Kidney (tissue), 14 donors: ENCODE data around the gene OR51D1. TPM values are rescaled to one million over a fixed set of nuclear protein-coding genes. Genes with fewer than 3 reads are reported as not detected.

Experiments used
- DNase-seq, 5 donors: peaks; one replicate each; pipeline ENCODE4 v3.0.0-alpha.2; 2013 to 2020
- FAIRE-seq: peaks from 2 replicates; lab custom pipeline; 2012; peaks lifted over from hg19 to GRCh38; lab: Jason Lieb, UNC
- H3K27ac ChIP-seq, 2 donors: one replicate each; pipeline ENCODE4 v1.7.0; 2013; ENCODE audit warnings: low read depth in 2 of 2, low read length in 2 of 2, inconsistent platforms in 1 of 2
- H3K27me3 ChIP-seq: one replicate; pipeline ENCODE4 v1.7.1; 2013; ENCODE audit warnings: low read length, inconsistent platforms; ENCODE audit not compliant: control insufficient read depth, insufficient read depth
- H3K36me3 ChIP-seq, 3 donors: one replicate each; pipeline versions ENCODE4 v1.7.0 to v1.7.1; 2013; ENCODE audit warnings: low read length in 3 of 3, control low read depth in 1 of 3, inconsistent platforms in 1 of 3; ENCODE audit not compliant: insufficient read depth in 3 of 3, control insufficient read depth in 2 of 3
- H3K4me1 ChIP-seq, 3 donors: one replicate each; pipeline versions ENCODE4 v1.7.0 to v1.7.1; 2013; ENCODE audit warnings: low read length in 3 of 3, inconsistent platforms in 1 of 3, low read depth in 1 of 3; ENCODE audit not compliant: control insufficient read depth in 2 of 3, insufficient read depth in 2 of 3
- H3K4me3 ChIP-seq, 3 donors: one replicate each; pipeline versions ENCODE4 v1.7.0 to v1.8.1; 2013; ENCODE audit warnings: low read length in 3 of 3, control low read depth in 1 of 3, inconsistent platforms in 1 of 3
- H3K9ac ChIP-seq, 3 donors: one replicate each; pipeline versions ENCODE4 v1.7.0 to v1.7.1; 2013; ENCODE audit warnings: low read length in 3 of 3, control low read depth in 1 of 3, inconsistent platforms in 1 of 3
- H3K9me3 ChIP-seq, 3 donors: one replicate each; pipeline versions ENCODE4 v1.7.0 to v1.7.1; 2013; ENCODE audit warnings: low read length in 3 of 3, control low read depth in 1 of 3, inconsistent platforms in 1 of 3; ENCODE audit not compliant: control insufficient read depth in 2 of 3, insufficient read depth in 1 of 3
- CTCF ChIP-seq: IDR thresholded peaks from 3 replicates; pipeline ENCODE4 v1.5.1; 2012; ENCODE audit warnings: mild to moderate bottlenecking, moderate library complexity, borderline replicate concordance; ENCODE audit not compliant: insufficient read depth; ENCODE audit errors: extremely low read depth
- intact Hi-C: fragments of 100-400 bp; cut with DNase I; formaldehyde crosslinking; loops from one replicate; pipeline ENCODE4 v1.11.1; 2022
- polyA plus RNA-seq: library from polyadenylated mRNA; stranded (reverse); fragments of 350-450 nt; fragmentation: Illumina TruSeq; extraction: RNeasy Lipid Tissue Mini Kit (QIAGEN cat#74804); gene quantifications from one replicate; pipeline ENCODE4 v1.2.3, GENCODE V29; 2014; ENCODE audit warnings: low read depth, low replicate concordance; ENCODE audit not compliant: insufficient read depth
- total RNA-seq: library from RNA; stranded (reverse); fragmentation: NEBNext Ultra II Directional; extraction: Animal tissue kit (Norgen Biotek cat#: 25700); gene quantifications from one replicate; pipeline ENCODE4 v1.2.1, GENCODE V29; 2021
- donor health status: control.
- donor health status: control.
- donor health status: control.
- donor health status: control.
- donor health status: control.
- donor health status: DM: yes; HTN: yes; CAD: no.
- donor health status: Normal renal cell carcinoma (clear cell type).

OR51D1 gene
- total and polyA plus RNA-seq, 2 donors from 2014 or later = not detected

- Histone ChIP-seq H3K27ac (no peak overlapping the region), H3K9me3 (no peaks in the 10 kb centered on the region), H3K27me3 (no peaks in the 10 kb centered on the region), H3K4me3 (no peak overlapping the region), H3K4me1 (peaks cover 0 to 2% (median 0%) of the 10 kb centered on the region in 3 donors), H3K9ac (no peak overlapping the region), H3K36me3 (no peaks in the 10 kb centered on the region)
- intact Hi-C loops = no loop called here
- no peak for TF ChIP-seq CTCF
- no peak for FAIRE-seq
- no peak for DNase-seq
Measured at GRCh38 chr11:4642043-4642442, 4.8 kb downstream of the OR51D1 start.

- no peaks in the 10 kb centered on the region for H3K36me3 ChIP-seq
- no peaks in the 10 kb centered on the region for H3K4me1 ChIP-seq
- DNase-seq = no peak
- no peak for FAIRE-seq
- no peak overlapping the region for H3K9ac ChIP-seq
- intact Hi-C loops = no loop called here
- no peak for TF ChIP-seq CTCF
- H3K9me3 ChIP-seq = no peaks in the 10 kb centered on the region
- H3K27ac ChIP-seq = no peak overlapping the region
- H3K4me3 ChIP-seq = no peak overlapping the region
- H3K27me3 ChIP-seq = no peaks in the 10 kb centered on the region
Measured at GRCh38 chr11:4643076-4643475, 5.8 kb downstream of the OR51D1 start.

- H3K36me3 ChIP-seq = no peaks in the 10 kb centered on the region
- H3K4me3 ChIP-seq = no peak within 1 kb of the TSS
- no peak within 1 kb of the TSS for H3K27ac ChIP-seq
- no peak for FAIRE-seq
- no peaks in the 10 kb centered on the region for H3K9me3 ChIP-seq
- no peak for TF ChIP-seq CTCF
- intact Hi-C loops = no loop called here
- H3K9ac ChIP-seq = no peak within 1 kb of the TSS
- DNase-seq = no peak
- H3K4me1 ChIP-seq = no peaks in the 10 kb centered on the region
- H3K27me3 ChIP-seq = no peaks in the 10 kb centered on the region
Measured at GRCh38 chr11:4643682-4644081, 6.4 kb downstream of the OR51D1 start, which contains the start of gene OR51E1. Gene OR51E1 (plus strand): TSS chr11:4643982. CDS start chr11:4652527, 8,545 bp downstream.

GRCh38 chr11:4644233-4644632 is 7.0 kb downstream of the OR51D1 start:
- no peak overlapping the region for H3K9ac ChIP-seq
- no peak for FAIRE-seq
- no peaks in the 10 kb centered on the region for H3K9me3 ChIP-seq
- H3K27me3 ChIP-seq = no peaks in the 10 kb centered on the region
- H3K4me1 ChIP-seq = no peaks in the 10 kb centered on the region
- no peaks in the 10 kb centered on the region for H3K36me3 ChIP-seq
- intact Hi-C loops = no loop called here
- H3K27ac ChIP-seq = no peak overlapping the region
- no peak for TF ChIP-seq CTCF
- no peak overlapping the region for H3K4me3 ChIP-seq
- no peak for DNase-seq
